IPS DF 4.7 (cell line): ENCODE measurements around the gene RAPGEF2.
A peak's percentile ranks its signal among the peaks of the same experiment; 100 is the strongest.
"Not testable (repeated sequence)": the region's sequence is repeated elsewhere in the genome, so short reads cannot be mapped to it uniquely, and the experiment has no call there.

Source experiments
- DNase-seq: peaks from one replicate; pipeline ENCODE4 v3.0.0-alpha.2; 2013; ENCODE audit warnings: low spot score; ENCODE audit errors: extremely low read depth

Gene RAPGEF2

GRCh38 chr4:159158985-159159384 lies 56.1 kb downstream of the RAPGEF2 start:
- no peak for DNase-seq

- DNase-seq, result no peak
Observed at GRCh38 chr4:159159611-159160010, 56.7 kb downstream of the RAPGEF2 start.

- DNase-seq, result no peak
Observed at GRCh38 chr4:159160242-159160641, 57.4 kb downstream of the RAPGEF2 start.

- DNase-seq, result not testable (repeated sequence)
Observed at GRCh38 chr4:159161436-159161835, 58.6 kb downstream of the RAPGEF2 start.

DNA sequence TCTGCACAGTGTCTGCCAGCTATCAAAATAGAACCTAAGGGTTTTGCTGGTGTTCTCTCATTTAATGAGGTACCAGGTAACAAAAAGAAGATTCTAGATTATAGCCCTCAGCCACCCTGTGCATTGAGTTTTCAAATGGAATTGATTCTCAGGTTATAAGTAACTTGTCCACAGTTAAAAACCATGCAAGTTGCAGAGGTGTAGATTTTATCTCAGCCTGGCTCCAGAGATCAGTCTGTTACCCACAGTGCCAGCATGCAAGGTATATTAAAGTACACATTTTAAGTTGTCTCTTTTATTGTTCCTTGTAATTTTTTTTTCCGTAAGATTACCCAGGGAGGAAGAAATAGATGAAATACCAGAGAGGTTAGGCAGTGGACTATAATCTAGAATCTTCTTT lies 59.7 kb downstream of the RAPGEF2 start:
- no peak for DNase-seq

DNA sequence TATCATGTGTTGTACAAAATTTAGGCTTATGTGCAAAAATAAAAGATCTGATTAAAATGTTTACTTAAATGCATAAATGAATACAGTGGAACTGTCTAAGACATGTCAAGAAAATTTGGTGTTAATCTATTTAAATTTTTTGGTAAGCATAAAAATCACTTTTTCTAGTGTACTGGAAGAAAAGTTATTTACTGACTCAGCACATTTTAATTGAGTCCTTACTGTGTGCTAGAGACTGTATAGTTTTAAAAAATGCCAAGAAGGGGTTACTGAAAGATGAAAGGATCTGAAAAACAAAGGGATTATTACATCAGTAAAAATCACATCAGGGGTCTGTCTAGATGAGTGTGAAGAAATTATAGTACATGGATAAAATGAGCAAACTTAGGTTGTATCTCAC lies 60.6 kb downstream of the RAPGEF2 start:
- no peak for DNase-seq

GRCh38 chr4:159169404-159170302 lies 66.8 kb downstream of the RAPGEF2 start:
- no peak for DNase-seq

DNA sequence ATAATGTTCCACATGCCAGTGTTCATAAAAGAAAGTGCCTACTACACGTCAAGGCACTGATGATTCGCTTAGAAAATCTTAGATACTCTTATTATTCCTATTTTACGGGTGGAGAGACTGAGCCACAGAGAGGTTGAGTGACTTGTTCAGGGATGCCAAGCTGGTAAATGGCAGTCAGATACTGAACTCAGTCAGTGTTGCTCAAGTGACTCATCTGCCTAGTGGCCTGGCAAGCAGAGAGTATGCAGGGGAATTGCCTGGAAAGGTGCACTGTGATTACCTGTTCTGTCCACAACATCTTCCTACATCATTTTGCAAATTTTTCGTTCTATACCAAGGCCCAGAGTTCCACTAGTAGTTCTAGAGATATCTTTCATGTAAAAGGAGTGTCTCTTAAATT lies 68.4 kb downstream of the RAPGEF2 start:
- DNase-seq, result no peak

GRCh38 chr4:159173886-159174285 lies 71.0 kb downstream of the RAPGEF2 start:
- DNase-seq, result no peak

DNA sequence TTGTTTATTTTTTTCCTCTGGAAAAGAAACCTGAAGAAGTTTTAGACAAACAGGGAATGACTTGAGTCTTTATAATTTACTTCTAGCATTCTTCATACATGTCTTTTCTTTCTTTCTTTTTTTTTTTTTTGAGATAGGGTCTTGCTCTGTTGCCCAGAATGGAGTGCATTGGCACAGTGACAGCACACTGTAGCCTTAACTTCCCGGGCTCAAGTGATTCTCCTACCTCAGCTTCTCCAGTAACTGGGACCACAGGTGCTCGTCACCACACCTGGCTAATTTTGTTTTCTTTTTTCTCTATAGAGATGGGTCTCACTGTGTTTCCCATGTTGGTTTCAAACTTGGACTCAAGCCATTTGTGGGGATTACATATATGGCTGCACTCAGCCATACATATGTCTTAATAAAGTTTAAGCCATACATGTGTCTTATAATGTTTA lies 71.8 kb downstream of the RAPGEF2 start:
- no peak for DNase-seq

DNA sequence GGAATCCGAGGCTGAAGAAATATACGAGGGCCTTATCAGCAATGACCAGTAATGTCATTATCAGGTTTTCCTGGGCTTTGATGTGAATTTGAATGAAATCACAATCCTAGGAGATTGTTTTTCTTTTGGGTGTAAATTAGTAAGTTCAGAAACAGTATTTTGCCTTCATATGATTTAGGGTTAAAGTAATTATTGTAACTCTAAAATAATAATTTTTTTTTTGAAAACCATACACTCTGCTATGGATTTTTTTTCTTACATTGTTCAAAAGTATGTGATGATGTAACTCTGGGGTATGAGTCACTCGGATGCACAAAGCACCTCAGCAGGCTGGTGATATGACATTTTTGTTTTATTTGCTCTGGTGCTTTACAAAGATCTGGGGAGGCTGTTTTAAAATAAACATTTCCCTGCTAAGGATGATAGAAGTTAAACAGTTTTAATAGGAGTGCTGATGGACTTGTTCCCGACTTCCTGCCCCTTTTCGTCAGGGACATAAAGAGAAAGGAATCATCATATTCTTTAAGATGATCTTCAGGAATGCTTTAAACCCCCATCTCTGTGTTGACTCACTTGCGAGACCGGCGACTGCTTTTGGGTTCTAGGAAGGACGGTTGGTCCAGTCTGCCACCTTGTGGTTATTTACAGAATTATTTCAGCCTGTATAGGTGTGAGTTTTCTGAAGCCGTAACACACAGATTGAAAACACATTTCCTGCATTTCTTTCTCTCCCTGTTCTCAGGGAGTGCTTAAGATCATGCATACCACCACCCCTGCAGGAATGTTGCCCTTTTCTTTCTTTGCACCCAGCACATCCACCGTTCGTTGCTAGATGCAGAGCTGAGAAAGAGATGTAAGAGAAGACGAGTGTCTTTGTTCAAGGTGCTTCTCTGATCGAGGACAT lies 72.5 kb downstream of the RAPGEF2 start:
- peak; percentile 96 for DNase-seq

- DNase-seq, result no peak
Observed at GRCh38 chr4:159175989-159176375, 73.1 kb downstream of the RAPGEF2 start.

- no peak for DNase-seq
Observed at GRCh38 chr4:159177265-159178150, 74.6 kb downstream of the RAPGEF2 start.

GRCh38 chr4:159178151-159178546 lies 75.3 kb downstream of the RAPGEF2 start:
- no peak for DNase-seq

GRCh38 chr4:159178979-159179969 lies 76.4 kb downstream of the RAPGEF2 start:
- DNase-seq, result no peak

DNA sequence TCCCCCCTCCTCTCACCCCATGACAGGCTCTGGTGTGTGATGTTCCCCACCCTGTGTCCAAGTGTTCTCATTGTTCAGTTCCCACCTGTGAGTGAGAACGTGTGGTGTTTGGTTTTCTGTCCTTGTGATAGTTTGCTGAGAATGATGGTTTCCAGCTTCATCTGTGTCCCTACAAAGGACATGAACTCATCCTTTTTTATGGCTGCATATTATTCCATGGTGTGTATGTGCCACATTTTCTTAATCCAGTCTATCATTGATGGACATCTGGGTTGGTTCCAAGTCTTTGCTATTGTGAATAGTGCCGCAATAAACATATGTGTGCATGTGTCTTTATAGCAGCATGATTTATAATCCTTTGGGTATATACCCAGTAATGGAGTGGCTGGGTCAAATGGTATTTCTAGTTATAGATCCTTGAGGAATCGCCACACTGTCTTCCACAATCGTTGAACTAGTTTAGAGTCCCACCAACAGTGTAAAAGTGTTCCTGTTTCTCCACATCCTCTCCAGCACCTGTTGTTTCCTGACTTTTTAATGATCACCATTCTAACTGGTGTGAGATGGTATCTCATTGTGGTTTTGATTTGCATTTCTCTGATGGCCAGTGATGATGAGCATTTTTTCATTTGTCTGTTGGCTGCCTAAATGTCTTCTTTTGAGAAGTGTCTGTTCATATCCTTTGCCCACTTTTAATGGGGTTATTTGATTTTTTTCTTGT lies 81.2 kb downstream of the RAPGEF2 start:
- DNase-seq, result not testable (repeated sequence)

- DNase-seq, result no peak
Observed at GRCh38 chr4:159185591-159186023, 82.7 kb downstream of the RAPGEF2 start.

DNA sequence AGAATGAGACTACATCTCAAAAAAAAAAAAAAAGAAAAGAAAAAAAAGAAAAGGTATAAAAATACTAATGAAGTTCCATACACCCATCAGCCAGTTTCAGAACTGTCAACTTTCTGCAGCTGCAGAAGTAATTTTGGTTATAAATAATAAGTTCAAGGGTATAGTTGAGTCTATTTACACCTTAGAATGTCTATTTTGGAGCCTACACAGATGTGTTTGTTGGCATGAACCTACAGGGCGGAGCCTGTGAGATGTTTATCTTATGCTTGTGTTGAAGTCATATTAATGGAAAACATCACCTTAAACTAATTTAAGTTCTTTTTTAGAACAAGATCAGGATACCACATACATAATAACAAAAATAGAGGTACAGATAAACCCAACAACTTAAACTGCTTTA lies 85.8 kb downstream of the RAPGEF2 start:
- DNase-seq, result no peak

- DNase-seq, result no peak
Observed at GRCh38 chr4:159190651-159191050, 87.8 kb downstream of the RAPGEF2 start.
